IPS-18c (cell line): Measurements from ENCODE around the gene OR6N2.

Source experiments
- H3K4me3 ChIP-seq: 2 replicates; pipeline ENCODE4 v1.7.0; 2013; ENCODE audit warnings: low read depth, mild to moderate bottlenecking, low read length, moderate library complexity; ENCODE audit not compliant: insufficient read depth
- H3K9me3 ChIP-seq: one replicate; pipeline ENCODE4 v1.6.1; 2013; ENCODE audit warnings: mild to moderate bottlenecking, low read length, moderate library complexity; ENCODE audit not compliant: control insufficient read depth, insufficient read depth

The OR6N2 gene

DNA sequence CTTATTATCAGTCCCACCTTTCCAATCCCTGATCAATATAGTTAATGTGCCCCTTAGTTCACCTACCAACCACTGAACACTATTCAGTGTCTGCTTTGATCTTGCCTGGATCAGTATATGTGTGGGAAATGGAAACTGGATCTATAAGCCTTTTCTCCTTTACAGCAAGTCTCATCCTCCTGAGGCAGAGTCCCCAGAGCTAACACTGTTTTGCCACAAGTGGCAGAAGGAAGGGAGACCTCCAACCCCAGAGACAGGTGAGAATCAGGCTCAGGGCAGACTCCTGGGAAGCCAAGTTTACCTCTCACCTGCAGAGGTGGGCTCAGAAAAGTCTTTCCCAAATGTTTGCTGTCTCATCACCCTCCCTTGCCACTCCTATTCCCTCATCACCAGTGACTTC, at the start of gene OR6N2:
OR6N2 (minus strand) TSS at position 101 of the 400 bp plus-strand sequence. CDS start 3,569 bp downstream, outside the sequence.
- no peaks in the 10 kb centered on the region for H3K9me3 ChIP-seq
- no peak within 1 kb of the TSS for H3K4me3 ChIP-seq

DNA sequence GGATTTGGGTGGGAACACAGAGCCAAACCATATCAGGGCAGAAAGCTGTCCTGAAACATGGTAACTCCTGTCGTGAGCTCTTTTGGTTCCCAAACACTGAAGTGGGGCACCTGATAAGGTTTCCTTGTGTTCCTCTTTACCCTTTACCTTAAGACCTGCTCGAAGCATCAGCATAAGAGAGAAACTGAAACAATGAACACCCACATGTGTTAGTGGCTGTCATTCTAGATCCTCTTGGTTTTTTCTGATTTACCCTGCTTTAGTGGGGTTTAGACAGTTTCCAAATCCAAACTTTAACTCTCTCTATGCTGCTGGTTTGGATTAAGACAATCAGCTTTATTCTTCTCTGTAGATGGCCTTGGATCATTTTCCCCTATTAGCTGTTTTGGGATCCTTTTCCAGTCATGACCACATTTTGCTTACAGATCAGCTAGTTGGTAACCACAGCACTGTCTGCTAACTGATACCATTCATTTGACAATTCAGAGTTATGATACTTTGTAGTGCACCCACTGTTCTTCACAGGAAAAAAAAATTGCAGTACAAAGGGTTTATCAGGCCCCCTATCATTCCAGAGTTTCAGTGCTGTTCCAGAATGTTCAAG, 49.2 kb upstream of the OR6N2 start:
- Histone ChIP-seq H3K4me3 (no peak overlapping the region), H3K9me3 (peaks cover 8% of the 10 kb centered on the region)

DNA sequence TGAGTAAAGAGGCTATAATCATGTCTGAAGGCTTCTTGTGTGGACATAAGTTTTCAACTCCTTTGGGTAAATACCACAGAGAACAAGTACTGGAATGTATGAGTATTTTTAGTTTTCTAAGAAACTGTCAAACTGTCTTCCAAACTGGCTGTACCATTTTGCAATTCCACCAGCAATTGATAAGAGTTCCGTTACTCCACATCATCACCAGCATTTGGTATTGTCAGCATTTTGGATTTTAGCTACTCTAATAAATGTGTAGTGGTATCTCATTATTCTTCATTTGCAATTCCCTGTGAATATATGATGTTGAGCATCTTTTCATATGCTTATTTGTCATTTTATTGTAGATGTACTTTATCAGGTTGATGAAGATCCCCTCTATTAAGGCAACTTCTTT, 40.7 kb upstream of the OR6N2 start:
- H3K4me3 ChIP-seq: no peak overlapping the region
- no peaks in the 10 kb centered on the region for H3K9me3 ChIP-seq

DNA sequence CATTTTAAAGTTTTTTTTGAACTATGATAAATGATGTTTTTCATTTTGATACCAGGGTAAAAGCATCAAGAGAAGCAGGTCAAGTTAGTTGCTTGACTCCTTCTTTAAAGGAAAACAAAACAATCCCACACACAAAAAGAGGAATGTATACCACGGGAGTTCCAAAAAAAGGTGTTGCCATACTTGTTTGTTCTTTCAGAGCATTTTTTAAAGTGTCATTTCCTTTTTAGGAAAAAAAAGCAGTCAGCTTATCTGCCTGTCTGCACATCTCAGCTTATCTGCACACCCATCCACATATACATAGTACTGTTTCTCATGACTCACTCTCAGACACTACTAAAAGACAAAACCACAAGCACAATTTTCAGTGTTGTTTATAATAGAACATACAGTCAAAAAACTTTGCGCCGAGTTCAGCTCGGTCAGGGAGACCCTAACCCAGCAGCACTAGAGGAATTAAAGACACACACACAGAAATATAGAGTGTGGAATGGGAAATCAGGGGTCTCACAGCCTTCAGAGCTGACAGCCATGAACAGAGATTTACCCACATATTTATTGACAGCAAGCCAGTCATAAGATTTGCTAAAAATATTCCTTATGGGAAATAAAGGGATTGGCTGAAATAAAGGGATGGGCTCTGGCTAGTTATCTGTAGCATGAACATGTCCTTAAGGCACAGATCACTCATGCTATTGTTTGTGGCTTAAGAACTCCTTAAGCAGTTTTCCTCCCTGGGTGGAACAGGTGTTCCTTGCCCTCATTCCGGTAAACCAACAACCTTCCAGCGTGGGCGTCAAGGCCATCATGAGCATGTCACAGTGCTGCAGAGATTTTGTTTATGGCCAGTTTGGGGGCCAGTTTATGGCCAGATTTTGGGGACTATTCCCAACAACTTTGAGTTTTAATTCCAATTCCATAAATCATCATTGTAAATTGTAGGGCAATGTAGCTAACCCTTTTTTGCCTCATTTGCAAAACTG, 38.7 kb upstream of the OR6N2 start:
- Histone ChIP-seq H3K4me3 (no peak overlapping the region), H3K9me3 (no peaks in the 10 kb centered on the region)

- Histone ChIP-seq H3K4me3 (no peak overlapping the region), H3K9me3 (no peaks in the 10 kb centered on the region)
Observed at GRCh38 chr1:158818975-158819431, 38.0 kb upstream of the OR6N2 start.

DNA sequence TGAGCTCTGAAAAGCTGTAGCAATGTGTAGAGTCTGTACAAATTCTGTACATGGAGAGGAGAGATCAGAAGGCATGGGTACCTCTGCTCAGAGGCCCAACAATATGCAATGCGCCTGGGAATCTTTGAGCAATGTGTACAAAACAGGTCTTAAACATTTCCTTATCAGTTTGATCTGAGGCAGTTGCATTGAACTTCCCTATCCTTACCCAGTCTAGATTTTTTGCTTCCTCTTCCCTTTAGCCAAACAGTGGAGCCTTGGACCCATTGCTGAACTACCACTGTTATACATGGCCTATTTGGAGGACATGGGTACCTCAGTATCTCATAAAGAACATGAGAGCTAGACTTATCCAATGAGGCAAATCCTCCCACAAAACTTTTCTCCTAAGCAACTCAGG, 37.6 kb upstream of the OR6N2 start:
- Histone ChIP-seq H3K4me3 (no peak overlapping the region), H3K9me3 (no peaks in the 10 kb centered on the region)

DNA sequence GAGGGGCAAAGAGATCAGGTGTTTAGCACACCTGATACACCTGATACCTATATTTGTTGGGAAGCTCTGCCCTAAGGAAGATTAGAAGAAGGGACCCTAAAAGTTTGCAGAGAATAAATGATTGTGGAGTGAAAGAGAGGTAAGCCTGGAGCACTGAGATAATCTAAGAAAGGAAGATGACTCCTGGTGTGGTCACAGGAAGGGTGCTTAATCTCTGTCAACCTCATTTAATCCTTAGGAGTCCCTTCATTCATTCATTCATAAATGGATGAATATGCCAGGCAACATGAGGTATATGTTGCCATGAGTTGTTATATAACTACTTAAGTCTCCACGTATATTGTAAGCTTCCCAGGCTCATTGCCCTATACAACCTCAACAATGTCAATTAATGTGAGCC, 34.0 kb upstream of the OR6N2 start:
- Histone ChIP-seq H3K9me3 (no peaks in the 10 kb centered on the region), H3K4me3 (no peak overlapping the region)

GRCh38 chr1:158813164-158813563, 32.2 kb upstream of the OR6N2 start:
- Histone ChIP-seq H3K9me3 (no peaks in the 10 kb centered on the region), H3K4me3 (no peak overlapping the region)

GRCh38 chr1:158812336-158812735, 31.3 kb upstream of the OR6N2 start:
- no peak overlapping the region for H3K4me3 ChIP-seq
- H3K9me3 ChIP-seq: no peaks in the 10 kb centered on the region

- H3K4me3 ChIP-seq: no peak overlapping the region
- no peaks in the 10 kb centered on the region for H3K9me3 ChIP-seq
Observed at GRCh38 chr1:158810311-158810710, 29.3 kb upstream of the OR6N2 start.

GRCh38 chr1:158809862-158810261, 28.9 kb upstream of the OR6N2 start:
- no peak overlapping the region for H3K4me3 ChIP-seq
- H3K9me3 ChIP-seq: no peaks in the 10 kb centered on the region

- Histone ChIP-seq H3K9me3 (no peaks in the 10 kb centered on the region), H3K4me3 (no peak overlapping the region)
Observed at GRCh38 chr1:158809256-158809655, 28.3 kb upstream of the OR6N2 start.

GRCh38 chr1:158806916-158807536, 26.0 kb upstream of the OR6N2 start:
- Histone ChIP-seq H3K4me3 (no peak overlapping the region), H3K9me3 (no peaks in the 10 kb centered on the region)

DNA sequence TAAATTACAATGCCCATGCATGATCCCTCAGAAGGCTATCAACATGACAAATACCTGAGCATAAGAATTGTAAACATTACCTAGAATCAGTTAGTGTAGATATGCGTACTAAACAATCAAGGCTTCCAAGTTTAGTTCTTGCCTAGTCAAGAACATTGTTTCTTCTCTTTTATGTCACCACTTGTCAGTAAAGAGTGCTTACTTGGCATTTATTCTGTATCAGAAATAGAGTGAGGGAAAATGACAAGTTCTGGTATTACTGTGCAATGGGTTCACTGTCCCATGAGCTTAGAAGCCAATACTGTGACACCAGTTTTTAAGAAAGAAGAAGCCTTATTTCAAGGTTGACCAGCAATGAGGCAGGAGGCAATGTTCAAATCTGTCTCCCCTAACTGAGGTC, 22.7 kb upstream of the OR6N2 start:
- no peak overlapping the region for H3K4me3 ChIP-seq
- no peaks in the 10 kb centered on the region for H3K9me3 ChIP-seq

GRCh38 chr1:158801396-158801795, 20.4 kb upstream of the OR6N2 start:
- Histone ChIP-seq H3K9me3 (no peaks in the 10 kb centered on the region), H3K4me3 (no peak overlapping the region)

DNA sequence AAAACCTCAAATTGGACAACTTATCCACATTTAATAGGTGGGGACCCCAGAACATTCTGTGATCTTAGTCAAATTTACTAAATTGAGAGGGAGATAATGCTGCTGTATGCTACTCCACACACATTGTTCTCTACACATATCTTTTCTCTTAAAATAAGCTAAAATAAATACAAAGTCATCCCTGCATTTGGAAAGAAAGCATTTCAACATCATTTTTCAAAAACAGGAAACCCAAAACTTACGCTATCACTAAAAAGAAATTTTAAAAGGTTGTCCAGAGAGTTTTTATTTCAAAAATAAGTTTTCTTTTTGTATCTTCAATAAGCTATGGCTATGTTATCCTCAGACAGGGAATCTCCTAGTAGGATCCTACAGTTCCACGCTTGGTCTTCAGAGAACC, 19.5 kb upstream of the OR6N2 start:
- H3K9me3 ChIP-seq: no peaks in the 10 kb centered on the region
- no peak overlapping the region for H3K4me3 ChIP-seq

- H3K9me3 ChIP-seq: no peaks in the 10 kb centered on the region
Observed at GRCh38 chr1:158799689-158800088, 18.7 kb upstream of the OR6N2 start.

DNA sequence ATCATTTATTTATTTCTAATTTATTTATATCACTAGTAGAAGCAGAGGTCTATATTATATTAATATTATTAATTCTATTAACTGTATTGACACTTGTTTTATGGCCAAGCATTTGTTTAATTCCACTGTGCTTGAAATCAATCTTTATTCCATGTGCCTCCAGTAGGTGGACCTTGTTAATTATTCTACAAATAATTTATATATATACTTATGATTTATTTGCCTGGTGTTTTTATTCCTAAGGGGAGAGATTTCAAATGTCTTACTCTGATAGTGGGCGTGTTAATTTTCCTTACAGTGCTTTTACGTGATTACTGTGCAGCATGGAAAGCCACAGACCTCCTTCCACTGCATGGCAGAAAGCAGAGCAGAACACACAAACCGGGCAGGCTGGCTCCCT, 17.5 kb upstream of the OR6N2 start:
- no peak overlapping the region for H3K4me3 ChIP-seq

More at GRCh38 chr1:158799689-158800088, 18.7 kb upstream of the OR6N2 start:
- H3K4me3 ChIP-seq: no peak overlapping the region

More for the DNA sequence above, 17.5 kb upstream of the OR6N2 start:
- H3K9me3 ChIP-seq: no peaks in the 10 kb centered on the region
